Mononuclear cell (primary cell): Measurements from ENCODE around the gene FOXD4L1. TPM values are rescaled to one million over a fixed set of nuclear protein-coding genes. Genes with fewer than 3 reads are reported as not detected.

Experiments used
- total RNA-seq: library from RNA; depleted of rRNA; stranded (reverse); fragments of >200 nt; gene quantifications from one replicate; pipeline ENCODE4 v1.2.3, GENCODE V29; 2012

Gene FOXD4L1
- total RNA-seq, 1 donor: 0.10 TPM

Other genes with a start within 250 kb of the FOXD4L1 start
- gene PAX8, start 219.7 kb upstream of the FOXD4L1 start, total RNA-seq: 0.31 TPM
- gene ZNG1B, start 61.0 kb upstream of the FOXD4L1 start, total RNA-seq: 26.0 TPM
- gene RABL2A, start 128.6 kb downstream of the FOXD4L1 start, total RNA-seq: 8.4 TPM